K562 (cell line): ENCODE data around the gene MED14.

ENCODE experiments used
- ATF7 ChIP-seq: fragments of 450-650 bp; IDR thresholded peaks from 2 replicates; pipeline ENCODE4 v1.7.1; 2014; ENCODE audit warnings: mild to moderate bottlenecking, moderate library complexity
- CBFB ChIP-seq: sonication (generic); formaldehyde crosslinking; IDR thresholded peaks from 2 replicates; pipeline ENCODE4 v1.4.0; 2020; ENCODE audit warnings: mild to moderate bottlenecking, missing genetic modification reagents
- CTCF ChIP-seq, 3 experiments: IDR thresholded peaks in 2 of 3; conservative IDR thresholded peaks in 1 of 3; 2 replicates each; pipeline ENCODE4 v1.5.1; 2011 to 2012; ENCODE audit warnings: low read length in 3 of 3, mild to moderate bottlenecking in 3 of 3, control low read depth in 2 of 3, improper control_type of control experiment in 1 of 3, inconsistent platforms in 1 of 3, low read depth in 1 of 3, mixed read lengths in 1 of 3, moderate library complexity in 1 of 3; ENCODE audit not compliant: insufficient read depth in 2 of 3
- RAD21 ChIP-seq, 2 experiments: fragments of 250-450 bp in 1 of 2; fragments of 450-650 bp in 1 of 2; sonication (Bioruptor Pico) in 1 of 2; formaldehyde crosslinking in 1 of 2; IDR thresholded peaks in 1 of 2; conservative IDR thresholded peaks in 1 of 2; 2 replicates each; pipeline versions ENCODE4 v1.4.0 to v1.8.0; 2020 to 2022; ENCODE audit warnings: mild to moderate bottlenecking in 2 of 2, moderate library complexity in 1 of 2
- SMAD1 ChIP-seq: fragments of 150-350 bp; IDR thresholded peaks from 2 replicates; pipeline ENCODE4 v1.6.1; 2014; ENCODE audit warnings: low read length, low read depth; ENCODE audit not compliant: partially characterized antibody
- TBL1XR1 ChIP-seq, 2 experiments: IDR thresholded peaks; 2 replicates each; pipeline ENCODE4 v1.6.1; 2012; ENCODE audit warnings: improper control_type of control experiment in 2 of 2, low read length in 2 of 2, mild to moderate bottlenecking in 1 of 2
- TF ChIP-seq, protein P1 (sequence below): sonication (generic); formaldehyde crosslinking; IDR thresholded peaks from 2 replicates; pipeline ENCODE4 v1.8.0; 2023; ENCODE audit warnings: mild to moderate bottlenecking, missing genetic modification reagents
- TF ChIP-seq, protein P2 (sequence below): fragments of 450-650 bp; formaldehyde crosslinking; IDR thresholded peaks from 2 replicates; pipeline ENCODE4 v1.4.0; 2022; ENCODE audit warnings: missing genetic modification characterization
- TF ChIP-seq, protein P3 (sequence below): sonication (generic); formaldehyde crosslinking; IDR thresholded peaks from 2 replicates; pipeline ENCODE4 v1.8.1; 2023; ENCODE audit warnings: missing genetic modification reagents, mild to moderate bottlenecking, borderline replicate concordance

DNA sequence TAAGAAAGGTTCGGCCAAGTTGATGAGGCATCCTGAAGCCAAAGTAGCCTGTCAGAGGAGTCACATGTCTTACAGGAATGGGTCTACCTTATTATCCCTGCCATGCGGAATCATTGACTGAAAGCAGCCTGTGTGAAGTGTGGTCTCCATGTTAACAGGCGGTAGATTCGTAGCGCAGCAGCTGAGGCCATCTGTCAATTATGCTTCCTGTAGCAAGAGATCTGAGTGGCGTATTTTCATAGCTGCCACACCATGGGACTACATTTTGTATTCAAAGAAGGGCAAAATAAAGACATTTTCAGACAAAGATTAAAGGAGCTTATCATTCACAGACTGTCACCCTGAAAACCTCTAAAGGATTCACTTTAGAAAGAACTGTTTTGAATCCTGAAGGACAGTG, 11.2 kb upstream of the MED14 start:
- TF ChIP-seq, protein P1, sequence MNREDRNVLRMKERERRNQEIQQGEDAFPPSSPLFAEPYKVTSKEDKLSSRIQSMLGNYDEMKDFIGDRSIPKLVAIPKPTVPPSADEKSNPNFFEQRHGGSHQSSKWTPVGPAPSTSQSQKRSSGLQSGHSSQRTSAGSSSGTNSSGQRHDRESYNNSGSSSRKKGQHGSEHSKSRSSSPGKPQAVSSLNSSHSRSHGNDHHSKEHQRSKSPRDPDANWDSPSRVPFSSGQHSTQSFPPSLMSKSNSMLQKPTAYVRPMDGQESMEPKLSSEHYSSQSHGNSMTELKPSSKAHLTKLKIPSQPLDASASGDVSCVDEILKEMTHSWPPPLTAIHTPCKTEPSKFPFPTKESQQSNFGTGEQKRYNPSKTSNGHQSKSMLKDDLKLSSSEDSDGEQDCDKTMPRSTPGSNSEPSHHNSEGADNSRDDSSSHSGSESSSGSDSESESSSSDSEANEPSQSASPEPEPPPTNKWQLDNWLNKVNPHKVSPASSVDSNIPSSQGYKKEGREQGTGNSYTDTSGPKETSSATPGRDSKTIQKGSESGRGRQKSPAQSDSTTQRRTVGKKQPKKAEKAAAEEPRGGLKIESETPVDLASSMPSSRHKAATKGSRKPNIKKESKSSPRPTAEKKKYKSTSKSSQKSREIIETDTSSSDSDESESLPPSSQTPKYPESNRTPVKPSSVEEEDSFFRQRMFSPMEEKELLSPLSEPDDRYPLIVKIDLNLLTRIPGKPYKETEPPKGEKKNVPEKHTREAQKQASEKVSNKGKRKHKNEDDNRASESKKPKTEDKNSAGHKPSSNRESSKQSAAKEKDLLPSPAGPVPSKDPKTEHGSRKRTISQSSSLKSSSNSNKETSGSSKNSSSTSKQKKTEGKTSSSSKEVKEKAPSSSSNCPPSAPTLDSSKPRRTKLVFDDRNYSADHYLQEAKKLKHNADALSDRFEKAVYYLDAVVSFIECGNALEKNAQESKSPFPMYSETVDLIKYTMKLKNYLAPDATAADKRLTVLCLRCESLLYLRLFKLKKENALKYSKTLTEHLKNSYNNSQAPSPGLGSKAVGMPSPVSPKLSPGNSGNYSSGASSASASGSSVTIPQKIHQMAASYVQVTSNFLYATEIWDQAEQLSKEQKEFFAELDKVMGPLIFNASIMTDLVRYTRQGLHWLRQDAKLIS (CRISPR knock-in tag), result no peak
- TF ChIP-seq, protein P2, sequence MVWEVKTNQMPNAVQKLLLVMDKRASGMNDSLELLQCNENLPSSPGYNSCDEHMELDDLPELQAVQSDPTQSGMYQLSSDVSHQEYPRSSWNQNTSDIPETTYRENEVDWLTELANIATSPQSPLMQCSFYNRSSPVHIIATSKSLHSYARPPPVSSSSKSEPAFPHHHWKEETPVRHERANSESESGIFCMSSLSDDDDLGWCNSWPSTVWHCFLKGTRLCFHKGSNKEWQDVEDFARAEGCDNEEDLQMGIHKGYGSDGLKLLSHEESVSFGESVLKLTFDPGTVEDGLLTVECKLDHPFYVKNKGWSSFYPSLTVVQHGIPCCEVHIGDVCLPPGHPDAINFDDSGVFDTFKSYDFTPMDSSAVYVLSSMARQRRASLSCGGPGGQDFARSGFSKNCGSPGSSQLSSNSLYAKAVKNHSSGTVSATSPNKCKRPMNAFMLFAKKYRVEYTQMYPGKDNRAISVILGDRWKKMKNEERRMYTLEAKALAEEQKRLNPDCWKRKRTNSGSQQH (CRISPR knock-in tag), result no peak
- TF ChIP-seq SMAD1 (no peak), CBFB (no peak), TBL1XR1 (IDR thresholded peaks at IDR 0.05; ENCODE audit: low read length in 2 of 2) (no peak), ATF7 (no peak), RAD21 (CRISPR knock-in tag; conservative IDR thresholded peaks at IDR 0.05 in 1 of 2, IDR thresholded peaks at IDR 0.05 in 1 of 2) (no peak), CTCF (IDR thresholded peaks at IDR 0.05 in 2 of 3, conservative IDR thresholded peaks at IDR 0.05 in 1 of 3; ENCODE audit: insufficient read depth in 2 of 3, low read depth in 1 of 3, low read length in 3 of 3) (no peak)
- TF ChIP-seq, protein P3, sequence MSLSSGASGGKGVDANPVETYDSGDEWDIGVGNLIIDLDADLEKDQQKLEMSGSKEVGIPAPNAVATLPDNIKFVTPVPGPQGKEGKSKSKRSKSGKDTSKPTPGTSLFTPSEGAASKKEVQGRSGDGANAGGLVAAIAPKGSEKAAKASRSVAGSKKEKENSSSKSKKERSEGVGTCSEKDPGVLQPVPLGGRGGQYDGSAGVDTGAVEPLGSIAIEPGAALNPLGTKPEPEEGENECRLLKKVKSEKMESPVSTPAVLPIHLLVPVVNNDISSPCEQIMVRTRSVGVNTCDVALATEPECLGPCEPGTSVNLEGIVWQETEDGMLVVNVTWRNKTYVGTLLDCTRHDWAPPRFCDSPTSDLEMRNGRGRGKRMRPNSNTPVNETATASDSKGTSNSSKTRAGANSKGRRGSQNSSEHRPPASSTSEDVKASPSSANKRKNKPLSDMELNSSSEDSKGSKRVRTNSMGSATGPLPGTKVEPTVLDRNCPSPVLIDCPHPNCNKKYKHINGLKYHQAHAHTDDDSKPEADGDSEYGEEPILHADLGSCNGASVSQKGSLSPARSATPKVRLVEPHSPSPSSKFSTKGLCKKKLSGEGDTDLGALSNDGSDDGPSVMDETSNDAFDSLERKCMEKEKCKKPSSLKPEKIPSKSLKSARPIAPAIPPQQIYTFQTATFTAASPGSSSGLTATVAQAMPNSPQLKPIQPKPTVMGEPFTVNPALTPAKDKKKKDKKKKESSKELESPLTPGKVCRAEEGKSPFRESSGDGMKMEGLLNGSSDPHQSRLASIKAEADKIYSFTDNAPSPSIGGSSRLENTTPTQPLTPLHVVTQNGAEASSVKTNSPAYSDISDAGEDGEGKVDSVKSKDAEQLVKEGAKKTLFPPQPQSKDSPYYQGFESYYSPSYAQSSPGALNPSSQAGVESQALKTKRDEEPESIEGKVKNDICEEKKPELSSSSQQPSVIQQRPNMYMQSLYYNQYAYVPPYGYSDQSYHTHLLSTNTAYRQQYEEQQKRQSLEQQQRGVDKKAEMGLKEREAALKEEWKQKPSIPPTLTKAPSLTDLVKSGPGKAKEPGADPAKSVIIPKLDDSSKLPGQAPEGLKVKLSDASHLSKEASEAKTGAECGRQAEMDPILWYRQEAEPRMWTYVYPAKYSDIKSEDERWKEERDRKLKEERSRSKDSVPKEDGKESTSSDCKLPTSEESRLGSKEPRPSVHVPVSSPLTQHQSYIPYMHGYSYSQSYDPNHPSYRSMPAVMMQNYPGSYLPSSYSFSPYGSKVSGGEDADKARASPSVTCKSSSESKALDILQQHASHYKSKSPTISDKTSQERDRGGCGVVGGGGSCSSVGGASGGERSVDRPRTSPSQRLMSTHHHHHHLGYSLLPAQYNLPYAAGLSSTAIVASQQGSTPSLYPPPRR, result no peak
